HG03439 (cell line): ENCODE measurements around the gene ACOX1.

Experiments used
- ATAC-seq: cut with Tn5 transposase; IDR thresholded peaks from one replicate; pipeline ENCODE4 v1.9.1; 2021; ENCODE audit warnings: mild to moderate bottlenecking, moderate library complexity; ENCODE audit not compliant: unreplicated experiment

Gene ACOX1

DNA sequence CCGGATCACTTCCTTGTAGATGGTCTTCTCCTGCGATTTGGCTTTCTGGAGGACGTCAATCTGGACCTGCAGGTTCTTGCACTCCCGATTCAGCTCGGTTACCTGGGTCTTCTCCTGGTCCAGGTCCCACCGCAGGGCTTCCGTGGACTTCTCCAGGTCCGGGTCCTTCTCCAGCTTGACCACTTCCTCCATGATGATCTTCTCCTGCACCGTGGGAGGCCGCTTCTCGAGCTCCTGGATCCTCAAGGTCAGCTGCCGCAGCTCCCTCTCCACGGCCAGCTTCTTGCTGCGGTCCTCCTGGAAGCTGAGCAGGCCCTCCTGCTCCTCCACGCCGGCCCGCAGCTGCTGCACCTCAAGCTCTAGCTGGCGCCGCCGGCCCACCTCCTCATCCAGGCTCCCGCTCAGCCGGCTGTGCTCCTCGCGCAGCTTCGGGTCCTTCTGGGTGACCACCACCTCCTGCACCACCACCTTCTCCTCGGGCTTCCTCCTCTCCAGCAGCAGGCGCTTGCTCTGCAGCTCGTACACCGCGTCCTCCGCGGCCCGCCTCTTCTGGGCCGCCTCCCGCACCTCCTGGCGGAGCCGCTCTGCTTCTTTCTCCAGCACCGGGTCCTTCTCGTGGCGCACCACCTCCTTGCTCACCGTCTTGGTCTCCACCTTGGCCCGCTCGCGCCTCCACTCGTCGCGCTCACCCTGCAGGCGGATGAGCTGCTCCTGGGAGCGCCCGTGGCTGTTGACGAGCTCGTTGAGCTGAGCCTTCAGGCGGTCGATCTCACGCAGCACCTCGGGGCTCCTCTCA, 29.9 kb upstream of the ACOX1 start:
- ATAC-seq = no peak

GRCh38 chr17:76008208-76008607, 29.2 kb upstream of the ACOX1 start:
- no peak for ATAC-seq

DNA sequence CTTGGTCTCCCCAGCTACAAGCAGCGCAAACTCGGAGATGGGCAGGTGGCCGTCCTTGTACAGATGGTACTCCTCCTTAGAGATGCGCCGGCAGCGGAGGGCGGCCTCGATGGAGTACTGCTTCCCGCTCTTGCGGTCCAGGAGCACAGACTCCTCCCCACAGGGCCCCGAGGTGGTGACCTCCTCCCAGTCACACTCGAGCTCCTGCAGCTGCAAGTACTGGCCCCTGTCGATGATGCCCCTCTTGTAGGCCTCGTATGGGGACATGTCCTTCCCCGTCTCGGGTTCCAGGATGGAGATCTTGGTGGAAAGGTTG, 28.8 kb upstream of the ACOX1 start:
- no peak for ATAC-seq

- ATAC-seq = no peak
Measured at GRCh38 chr17:76007131-76007849, 28.3 kb upstream of the ACOX1 start.

DNA sequence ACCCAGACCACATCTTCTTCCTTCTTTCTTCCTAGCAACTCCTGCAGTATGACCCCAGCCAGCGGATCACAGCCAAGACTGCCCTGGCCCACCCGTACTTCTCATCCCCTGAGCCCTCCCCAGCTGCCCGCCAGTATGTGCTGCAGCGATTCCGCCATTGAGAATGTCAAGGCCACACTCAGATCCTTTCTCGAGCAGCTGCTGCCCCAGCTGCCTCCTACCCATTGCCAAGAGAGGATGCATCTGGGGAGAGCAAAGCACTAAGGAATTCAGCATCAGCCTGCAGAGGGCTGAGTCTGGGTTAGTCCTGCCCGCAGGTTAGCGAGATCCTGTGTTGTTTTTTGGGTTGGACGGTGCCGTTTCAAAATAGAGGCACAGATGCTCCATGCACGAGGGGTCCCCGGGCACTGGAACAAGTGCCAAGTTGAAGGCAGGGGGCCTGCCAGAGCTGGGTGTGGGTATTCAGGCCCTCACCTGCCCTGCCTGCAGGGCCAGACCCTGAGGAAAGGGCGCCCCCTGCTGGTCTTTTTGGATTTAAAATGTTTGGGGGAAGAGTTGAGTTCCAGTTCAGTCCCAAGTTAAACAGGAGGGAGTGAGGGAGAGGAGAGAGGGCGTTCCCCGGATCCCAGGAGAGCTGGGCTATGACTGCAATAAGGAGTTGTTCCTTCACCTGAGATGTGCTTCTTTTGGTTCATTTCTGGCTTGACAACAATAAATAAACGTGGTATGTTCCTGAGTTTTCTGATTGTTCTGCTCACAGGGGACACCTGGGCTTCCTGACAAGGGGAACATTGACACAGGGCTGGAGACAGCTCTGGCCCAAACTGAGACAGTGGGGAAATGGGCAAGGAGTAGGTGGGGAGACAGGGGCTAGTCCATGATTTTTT, 26.5 kb upstream of the ACOX1 start:
- ATAC-seq = no peak

GRCh38 chr17:76004750-76005262, 25.8 kb upstream of the ACOX1 start:
- ATAC-seq = no peak

DNA sequence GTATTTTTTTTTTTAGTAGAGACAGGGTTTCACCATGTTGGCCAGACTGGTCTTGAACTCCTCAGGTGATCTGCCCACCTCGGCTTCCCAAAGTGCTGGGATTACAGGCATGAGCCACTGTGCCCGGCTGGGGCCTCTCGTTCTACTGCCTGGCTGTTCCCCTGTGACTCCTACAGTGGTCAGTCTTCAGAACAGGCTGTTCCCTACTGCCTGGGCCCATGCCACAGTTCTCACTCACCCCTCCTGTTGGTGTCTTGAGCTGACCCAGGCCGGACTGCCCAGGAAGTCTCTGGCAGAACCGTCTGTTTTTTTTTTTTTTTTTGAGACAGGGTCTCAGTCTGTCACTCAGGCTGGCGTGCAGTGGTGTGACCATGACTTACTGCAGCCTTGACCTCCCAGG, 24.9 kb upstream of the ACOX1 start:
- no peak for ATAC-seq

DNA sequence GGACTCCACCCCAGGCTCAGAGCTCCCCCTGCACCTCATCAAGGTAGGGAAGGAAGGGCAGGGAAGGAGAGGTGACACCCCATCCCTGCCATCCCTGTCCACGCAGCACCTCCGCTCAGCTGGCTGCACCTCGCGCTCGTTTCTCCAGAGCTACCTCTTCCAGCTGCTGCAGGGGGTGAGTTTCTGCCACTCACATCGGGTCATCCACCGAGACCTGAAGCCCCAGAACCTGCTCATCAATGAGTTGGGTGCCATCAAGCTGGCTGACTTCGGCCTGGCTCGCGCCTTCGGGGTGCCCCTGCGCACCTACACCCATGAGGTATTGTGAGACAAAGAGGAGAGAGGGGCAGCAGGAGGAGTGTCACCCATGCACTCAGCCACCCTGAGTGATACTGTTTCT, 23.1 kb upstream of the ACOX1 start:
- no peak for ATAC-seq

DNA sequence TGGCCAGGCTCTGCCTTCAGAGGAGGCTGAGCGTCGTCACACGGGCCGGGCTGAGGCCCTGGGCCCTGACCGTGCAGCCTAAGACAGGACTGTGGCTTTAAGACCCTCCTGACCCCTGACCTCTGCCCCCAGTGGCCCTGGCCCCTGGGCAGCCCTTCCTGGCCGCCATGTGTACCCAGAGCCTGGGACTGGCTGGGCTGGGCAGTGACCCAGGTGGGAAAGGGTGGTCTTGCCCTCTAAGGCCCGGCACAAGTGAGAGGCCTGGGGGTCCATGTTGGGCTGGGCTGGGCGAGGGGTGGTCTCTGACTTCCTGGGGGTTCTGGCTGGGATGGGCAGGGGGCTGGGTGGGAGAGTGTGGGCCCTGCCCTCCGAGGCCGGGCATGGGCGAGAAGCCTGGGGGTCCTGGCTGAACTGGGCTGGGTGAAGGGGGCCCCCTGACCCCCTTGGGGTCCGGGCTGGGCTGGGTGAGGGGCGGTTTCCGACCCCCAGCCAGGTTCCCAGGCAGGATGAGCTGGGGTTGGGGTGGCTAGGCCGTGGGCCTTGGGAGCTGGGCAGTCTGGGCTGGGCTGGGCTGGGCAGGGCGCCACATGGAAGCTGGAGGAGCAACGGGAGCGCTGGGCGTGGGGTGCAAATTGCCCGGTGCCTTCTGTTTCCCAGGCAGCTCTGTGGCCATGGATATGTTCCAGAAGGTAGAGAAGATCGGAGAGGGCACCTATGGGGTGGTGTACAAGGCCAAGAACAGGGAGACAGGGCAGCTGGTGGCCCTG, 22.0 kb upstream of the ACOX1 start, which contains the start of gene CDK3:
Gene CDK3, plus strand, starts transcription at position 101 of the 767 bp plus-strand sequence. Its CDS starts 571 bp downstream, at position 672.
- no peak for ATAC-seq

- no peak for ATAC-seq
Measured at GRCh38 chr17:76000016-76000754, 21.2 kb upstream of the ACOX1 start.

DNA sequence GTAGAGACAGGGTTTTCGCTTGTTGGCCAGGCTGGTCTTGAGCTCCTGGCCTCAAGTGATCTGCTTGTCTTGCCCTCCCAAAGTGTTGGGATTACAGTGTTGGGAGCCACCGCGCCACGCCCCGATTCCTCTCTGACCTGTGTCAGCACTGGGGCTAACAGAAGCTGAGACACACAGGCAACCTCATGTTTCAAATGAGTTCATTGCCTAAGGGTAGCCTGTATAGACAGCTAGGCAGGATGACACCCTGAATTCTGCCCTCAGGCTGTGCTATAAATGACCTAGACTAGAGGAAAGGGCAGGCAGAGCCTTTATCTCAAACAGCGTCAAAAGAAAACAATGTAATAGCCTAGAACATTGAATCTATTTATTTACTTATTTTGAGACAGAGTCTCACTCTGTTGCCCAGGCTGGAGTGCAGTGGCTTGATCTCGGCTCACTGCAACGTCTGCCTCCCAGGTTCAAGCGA, 19.4 kb upstream of the ACOX1 start:
- ATAC-seq = no peak

DNA sequence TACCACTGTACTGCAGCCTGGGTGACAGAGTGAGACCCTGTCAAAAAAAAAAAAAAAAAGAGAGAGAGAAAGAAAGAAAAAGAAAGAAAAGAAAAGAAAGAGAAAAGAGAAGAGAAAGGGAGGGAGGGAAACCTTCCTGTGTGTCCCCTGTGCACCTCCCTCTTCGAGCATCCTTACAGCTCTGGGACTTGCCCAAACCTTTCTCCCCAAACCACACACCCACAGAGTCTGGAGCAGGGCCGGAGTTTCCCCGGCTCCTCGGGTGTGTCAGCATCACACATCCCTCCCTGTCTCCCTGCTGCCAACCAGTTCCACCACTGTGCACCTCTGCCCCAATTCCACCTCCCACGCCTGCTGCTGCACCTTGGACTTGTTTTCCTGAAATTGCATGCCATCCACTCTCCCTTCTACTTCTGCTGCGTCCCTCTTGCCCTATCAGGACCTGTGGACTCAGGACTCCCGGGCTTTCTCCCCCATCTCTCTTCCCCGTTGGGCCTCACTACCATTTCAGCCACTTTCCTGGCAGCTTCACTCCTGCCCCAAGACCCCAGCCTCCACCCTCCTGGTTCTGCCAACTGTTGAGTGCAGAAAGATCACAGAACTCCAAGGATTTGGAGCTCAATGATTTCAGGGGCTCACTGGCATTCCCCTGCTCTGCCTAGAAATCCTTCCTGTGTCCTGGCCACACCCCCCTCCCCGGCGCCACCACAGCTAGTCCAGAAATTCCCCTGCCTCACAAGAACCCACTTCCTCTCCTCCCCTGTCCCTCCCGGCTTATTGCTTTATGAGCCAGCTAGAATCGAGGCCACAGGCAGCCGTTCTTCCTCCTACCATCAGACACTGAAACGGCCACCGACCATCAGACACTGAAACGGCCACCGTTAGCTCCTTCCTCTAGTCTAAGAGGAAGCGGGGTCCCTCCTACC, 18.0 kb upstream of the ACOX1 start:
- ATAC-seq = no peak

- ATAC-seq = no peak
Measured at GRCh38 chr17:75995385-75995925, 16.5 kb upstream of the ACOX1 start.

DNA sequence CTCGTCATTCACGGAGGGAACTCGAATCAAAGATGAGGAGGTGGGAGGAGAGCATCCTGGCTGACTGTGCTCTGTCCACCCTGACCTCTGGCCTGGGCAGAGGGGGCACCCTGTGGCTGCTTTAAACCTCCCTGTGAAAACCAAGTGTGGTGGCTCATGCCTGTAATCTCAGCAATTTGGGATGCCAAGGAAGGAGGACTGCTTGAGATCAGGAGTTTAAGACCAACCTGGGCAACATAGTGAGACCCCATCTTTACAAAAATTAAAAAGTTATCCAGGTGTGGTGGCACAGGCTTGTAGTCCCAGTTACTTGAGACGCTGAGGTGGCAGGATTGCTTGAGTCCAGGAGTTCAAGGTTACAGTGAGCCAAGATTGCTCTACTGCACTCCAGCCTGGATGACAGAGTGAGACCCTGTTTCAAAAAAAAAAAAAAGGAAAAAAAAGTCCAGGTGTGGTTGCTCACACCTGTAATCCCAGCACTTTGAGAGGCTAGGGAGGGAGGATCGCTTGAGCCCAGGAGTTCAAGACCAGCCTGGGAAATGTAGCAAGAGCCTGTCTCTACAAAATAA, 15.9 kb upstream of the ACOX1 start:
- ATAC-seq = no peak

DNA sequence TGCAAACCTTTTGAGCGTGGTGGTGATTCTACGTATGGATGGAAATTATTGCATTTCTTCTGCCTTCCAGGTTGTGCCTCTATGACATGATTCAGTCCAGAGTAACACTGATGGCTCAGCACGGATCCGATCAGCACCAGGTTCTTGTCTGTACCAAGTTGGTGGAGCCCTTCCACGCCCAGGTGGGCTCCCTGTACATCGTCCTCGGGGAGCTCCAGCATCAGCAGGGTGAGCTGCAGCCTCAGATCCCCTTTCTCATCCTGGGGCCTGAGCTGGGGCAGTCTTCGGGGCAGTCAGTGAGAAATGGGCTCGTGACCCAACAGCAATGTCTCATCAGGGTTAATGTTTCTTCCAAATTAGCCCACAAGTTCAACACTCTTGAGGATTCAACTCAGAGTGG, 12.4 kb upstream of the ACOX1 start:
- ATAC-seq = no peak

- no peak for ATAC-seq
Measured at GRCh38 chr17:75987041-75987440, 8.1 kb upstream of the ACOX1 start.

- ATAC-seq = no peak
Measured at GRCh38 chr17:75985986-75986385, 7.0 kb upstream of the ACOX1 start.
